ENCODE data around the gene SH3GL3.

Gene SH3GL3

DNA sequence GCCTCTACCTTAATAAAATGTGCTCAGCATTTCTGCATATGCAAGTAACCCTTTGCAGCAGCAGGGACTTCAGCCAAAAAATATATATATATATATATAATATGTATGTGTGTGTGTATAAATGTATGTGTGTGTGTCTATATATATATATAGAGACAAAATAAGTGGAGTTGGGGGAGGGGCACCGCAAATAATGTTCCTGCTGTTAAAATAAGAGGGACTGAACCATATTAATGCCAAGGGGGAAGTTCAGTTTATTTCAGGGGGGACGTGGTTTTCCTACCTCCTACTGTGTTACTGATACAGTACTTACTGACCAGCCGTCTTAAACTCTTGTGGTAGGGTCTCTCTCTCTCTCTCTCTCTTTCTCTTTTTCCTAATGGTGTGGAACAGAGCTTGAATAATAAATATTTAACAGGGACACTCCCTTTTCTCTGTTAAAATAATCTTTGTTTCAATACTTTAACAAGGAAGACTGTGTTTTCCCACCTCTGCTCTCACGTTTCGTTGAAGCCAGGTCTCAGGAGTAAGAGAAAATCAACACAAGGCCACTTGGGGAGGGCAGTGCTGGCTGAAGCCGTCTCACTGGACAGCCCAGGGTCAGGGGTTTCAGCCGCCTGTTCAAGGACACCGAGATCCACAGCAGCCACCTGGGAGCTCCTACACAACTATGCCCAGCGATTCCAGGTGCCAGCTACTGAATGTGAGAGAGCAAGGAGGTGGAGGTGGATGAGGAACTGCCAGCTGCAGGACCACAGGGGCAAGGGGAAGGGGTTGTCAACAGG lies 164.0 kb downstream of the SH3GL3 start:
- DNase-seq (ENCODE audit: low read depth in 1 of 2, low spot score in 1 of 2) = no peak

DNA sequence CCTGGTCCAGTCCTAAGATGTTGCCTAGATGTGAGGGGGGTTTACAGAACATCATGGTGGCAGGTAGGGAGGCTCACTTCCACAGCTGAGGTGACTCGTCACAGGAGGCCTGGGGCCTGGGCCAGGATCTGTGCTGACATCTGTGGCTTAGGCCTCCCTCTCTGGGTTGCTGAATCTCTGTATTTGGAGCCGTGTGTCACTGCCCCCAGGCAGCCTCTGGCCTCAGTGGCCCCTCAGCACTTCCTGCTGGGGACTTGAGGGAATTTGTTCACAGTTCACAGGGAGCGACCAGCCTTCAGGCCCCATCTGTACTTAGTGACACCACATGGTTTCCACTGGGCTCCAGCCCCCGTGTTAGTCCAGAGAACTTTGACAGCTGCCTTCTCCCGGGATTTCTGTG lies 165.1 kb downstream of the SH3GL3 start:
- no peak for DNase-seq (ENCODE audit: low read depth in 1 of 2, low spot score in 1 of 2)

DNA sequence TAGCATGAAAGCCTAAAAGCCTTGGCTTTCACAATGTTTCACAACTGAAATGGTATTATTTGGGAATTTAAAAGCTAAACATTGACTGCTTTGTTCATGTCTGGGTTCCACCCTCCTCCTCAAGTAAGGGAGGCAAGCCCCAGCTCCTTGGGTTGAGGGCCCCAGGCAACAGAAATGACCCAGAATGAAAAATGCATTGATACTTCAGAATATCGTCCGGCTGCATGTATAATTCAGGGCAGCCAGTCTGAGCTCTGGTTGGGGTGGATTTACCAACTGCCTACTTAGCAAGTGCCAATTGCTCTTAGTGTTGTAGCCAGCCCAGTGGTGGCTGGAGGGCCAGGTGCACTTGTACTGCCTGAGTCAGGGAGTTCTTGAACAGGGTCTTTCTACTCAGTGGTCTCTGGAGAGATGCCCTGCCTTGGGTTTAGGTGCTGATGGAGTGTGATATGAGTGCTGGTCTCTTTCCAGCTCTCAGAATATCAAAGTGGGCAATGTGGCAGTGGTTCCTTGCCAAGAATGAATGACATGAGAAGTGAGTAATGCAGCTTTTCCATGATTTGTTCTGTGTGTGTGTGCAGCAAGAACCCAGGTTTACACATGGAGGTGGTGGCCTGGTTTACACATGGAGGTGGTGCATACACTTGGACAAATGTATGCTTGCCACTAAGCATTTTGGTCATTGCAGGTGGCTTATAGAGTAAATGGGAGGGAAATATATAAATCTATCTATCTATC lies 165.9 kb downstream of the SH3GL3 start:
- no peak for DNase-seq (ENCODE audit: low read depth in 1 of 2, low spot score in 1 of 2)

DNA sequence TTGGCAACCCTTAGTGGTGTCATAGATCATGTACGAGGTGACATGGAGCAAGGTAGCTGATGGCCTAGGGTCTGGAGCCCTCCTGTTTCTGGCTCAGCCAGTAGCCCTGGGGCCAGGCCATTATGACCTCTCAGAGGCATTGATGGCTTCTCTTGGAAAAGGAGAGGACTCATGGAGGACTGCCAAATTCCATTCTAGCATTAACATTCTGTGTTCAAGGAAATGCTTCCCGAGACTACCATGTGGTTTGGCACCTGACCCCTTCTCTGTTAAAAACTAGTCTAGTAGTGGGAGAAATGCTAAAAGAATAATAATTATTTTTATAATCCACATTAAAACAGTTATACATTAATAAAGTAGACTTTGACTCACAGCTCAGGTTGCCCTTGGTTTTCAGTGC lies 166.6 kb downstream of the SH3GL3 start:
- no peak for DNase-seq (ENCODE audit: low read depth in 1 of 2, low spot score in 1 of 2)

DNA sequence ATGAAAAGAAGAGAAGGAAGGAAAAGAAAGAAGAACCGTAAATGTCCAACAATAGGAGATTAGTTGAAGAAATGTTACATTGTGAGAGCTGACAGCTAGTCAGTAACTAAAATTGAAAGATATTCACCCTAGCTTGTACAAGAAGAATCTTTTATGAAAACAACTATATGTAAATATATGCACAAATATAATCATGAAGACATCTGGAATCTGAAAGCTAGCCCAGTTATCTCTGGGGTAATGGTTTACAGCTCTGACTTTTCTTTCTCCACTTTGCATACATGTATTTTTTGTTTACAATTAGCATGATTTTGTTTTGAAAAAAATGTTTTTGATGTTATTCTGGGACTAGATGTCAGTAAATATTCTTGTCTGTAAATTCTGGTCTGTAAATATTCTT lies 169.7 kb downstream of the SH3GL3 start:
- DNase-seq (ENCODE audit: low read depth in 1 of 2, low spot score in 1 of 2) = no peak

DNA sequence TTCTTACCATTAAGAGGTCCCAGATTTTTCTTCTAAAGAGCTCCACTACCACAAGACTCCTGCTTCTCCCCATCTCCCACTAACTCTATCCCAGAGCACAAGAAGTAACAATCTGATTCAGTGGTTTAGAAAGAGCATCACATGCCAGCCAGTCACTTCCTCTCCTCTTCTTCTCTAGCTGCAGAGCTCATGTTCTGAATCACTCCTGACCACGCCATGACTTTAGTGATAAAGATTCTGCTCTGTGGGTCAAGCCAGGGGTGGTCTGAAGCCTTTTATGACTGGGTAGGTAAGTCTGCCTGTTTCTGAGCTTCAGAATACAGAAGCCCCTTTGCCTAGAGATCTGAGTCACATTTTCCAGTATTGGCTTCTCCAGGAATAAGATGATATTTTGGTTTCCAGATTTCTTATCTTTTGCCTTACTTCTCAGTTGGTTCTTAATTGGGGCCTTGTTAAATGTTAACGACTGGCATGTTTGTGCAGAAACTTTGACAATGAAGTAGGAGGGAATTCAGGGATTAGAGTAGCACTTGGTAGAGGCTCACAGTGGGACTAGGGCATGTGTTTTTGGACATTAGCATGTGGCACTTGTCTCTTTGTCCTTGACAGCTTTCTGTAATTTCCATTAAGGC lies 179.1 kb downstream of the SH3GL3 start:
- DNase-seq (ENCODE audit: low read depth in 1 of 2, low spot score in 1 of 2) = no peak

DNA sequence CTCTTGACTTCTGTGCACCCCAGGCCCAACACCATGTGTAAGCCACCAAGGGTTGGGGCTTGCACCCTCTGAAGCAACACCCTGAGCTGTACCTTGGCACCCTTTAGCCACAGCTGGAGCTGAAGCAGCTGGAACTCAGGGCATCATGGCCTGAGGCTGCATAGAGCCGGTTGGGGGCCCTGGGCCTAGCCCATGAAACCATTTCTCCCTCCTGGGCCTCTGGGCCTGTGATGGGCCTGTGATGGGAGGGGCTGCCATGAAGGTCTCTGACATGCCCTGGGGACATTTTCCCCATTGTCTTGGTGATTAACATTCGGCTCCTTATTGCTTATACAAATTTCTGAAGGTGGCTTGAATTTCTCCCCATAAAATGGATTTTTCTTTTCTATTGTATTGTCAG lies 184.4 kb downstream of the SH3GL3 start:
- DNase-seq (ENCODE audit: low read depth in 1 of 2, low spot score in 1 of 2) = no peak

DNA sequence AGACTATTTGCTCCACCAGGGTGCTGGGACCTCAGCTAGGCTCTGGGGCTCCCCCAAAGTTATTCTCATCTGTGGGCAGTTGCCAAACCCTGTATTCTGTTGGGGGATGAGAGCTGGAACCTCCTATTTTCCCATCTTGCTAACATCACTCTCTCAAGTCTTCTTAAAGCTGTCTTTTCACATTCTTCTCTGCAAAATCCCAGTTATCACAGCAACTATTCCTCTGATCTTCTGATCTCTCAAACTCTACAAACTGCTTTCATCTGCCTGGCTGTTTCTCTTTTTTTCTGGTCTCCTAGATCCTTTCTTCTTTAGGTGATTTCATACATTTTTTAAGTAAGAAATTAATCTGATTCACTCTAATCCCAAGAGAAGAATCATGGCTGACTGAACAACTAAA lies 196.1 kb downstream of the SH3GL3 start:
- no peak for DNase-seq (ENCODE audit: low read depth in 1 of 2, low spot score in 1 of 2)

DNA sequence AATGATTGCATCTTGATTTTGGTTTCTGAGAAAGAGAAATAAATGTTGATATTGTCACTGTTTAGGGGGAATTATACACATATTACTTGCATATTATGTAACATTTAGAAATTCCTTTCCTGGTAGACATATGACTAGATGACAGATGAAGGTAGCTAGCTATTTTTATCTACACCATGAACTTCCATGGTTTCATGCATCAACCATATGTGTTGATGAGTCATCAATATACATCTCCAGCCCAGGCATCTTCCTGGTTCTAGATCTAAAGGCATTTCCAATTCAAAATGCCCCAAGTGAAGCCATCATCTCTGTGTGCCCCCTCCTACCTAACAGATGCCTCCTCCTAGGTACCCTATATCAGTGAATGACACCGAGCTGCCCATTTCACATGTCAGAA lies 197.3 kb downstream of the SH3GL3 start:
- DNase-seq (ENCODE audit: low read depth in 1 of 2, low spot score in 1 of 2) = no peak

DNA sequence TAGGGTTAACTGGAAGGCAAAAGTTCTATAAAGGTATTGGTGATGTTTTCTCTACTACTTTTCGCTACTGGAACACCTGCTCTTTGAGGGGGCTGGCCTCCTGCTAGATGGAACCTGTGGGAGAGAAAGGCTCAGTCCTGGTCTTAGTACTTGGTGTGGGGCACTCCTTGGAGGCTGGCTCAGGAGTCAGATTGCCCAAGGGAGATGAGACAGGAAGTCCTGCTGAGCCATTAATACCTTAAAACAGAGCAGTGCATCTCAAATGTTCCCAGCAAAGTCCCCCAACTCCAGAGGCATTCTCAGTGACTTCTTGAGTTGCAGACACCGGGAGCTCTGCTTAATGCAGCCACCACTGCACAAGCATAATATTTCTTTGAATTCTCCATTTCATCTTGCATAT lies 203.7 kb downstream of the SH3GL3 start:
- DNase-seq (ENCODE audit: low read depth in 1 of 2, low spot score in 1 of 2) = no peak

DNA sequence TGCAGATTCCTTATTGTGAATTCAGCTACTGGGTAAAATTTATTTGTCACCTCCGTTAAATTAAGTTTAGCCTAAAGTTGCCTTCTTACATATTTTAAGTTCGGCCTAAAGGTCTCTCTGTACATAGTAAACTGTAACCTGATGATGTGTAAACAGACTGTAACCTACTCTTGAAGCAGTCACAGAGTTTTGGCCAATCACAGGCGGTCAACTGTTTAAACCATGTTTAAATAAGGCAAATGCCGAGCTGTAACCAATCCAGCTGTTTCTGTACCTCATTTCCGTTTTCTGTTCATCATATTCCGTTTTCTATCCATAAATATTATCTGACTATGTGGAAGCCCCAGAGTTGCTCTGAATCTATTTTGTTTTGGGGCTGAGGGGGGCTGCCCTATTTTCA lies 204.4 kb downstream of the SH3GL3 start:
- DNase-seq (ENCODE audit: low read depth in 1 of 2, low spot score in 1 of 2) = no peak

DNA sequence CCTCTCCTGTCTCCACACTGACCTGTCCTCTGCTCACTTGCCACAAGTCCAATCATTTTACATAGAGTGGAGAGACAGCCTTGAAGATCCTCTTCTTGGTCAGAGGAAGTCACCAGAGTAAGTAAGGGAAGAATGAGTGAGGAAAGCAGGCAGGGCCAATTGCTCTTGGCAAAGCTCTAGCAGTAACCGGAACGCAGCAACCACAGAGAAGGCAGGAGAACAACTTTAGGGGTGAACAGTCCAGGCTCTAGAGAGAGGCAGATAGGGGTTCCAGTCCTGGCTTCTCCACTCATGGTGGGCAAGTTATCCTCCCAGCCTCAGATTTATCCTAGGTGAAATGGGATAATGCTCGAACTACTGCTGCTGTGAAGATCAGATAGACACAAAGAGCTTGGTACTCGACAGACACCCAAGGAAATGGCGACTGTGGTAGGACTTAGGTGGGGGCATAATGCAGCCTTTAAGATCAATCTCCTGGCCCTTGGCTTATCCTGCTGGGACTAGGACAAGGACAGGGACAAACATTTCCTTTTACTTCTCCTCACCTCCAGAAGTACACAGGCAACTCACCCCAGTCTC lies 205.6 kb downstream of the SH3GL3 start:
- DNase-seq (ENCODE audit: low read depth in 1 of 2, low spot score in 1 of 2) = no peak

DNA sequence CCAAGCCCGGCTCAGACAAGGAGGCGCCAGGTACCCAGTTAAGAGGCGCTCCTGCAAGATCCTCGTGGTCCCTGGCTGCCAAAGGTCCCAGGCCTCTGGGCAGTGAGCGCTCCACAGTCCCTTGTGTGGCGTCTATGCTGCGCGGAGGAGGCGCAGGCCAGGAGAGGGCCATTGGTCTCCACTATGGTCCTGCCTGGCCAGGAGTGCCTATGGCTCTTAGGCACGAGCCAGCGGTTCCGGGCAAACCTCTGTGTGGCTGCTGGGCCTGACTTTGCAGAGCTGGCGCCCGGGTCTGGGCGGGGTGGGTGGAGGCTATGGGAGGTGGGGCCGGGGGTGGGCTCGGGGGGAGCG lies 206.1 kb downstream of the SH3GL3 start:
- no peak for DNase-seq (ENCODE audit: low read depth in 1 of 2, low spot score in 1 of 2)

DNA sequence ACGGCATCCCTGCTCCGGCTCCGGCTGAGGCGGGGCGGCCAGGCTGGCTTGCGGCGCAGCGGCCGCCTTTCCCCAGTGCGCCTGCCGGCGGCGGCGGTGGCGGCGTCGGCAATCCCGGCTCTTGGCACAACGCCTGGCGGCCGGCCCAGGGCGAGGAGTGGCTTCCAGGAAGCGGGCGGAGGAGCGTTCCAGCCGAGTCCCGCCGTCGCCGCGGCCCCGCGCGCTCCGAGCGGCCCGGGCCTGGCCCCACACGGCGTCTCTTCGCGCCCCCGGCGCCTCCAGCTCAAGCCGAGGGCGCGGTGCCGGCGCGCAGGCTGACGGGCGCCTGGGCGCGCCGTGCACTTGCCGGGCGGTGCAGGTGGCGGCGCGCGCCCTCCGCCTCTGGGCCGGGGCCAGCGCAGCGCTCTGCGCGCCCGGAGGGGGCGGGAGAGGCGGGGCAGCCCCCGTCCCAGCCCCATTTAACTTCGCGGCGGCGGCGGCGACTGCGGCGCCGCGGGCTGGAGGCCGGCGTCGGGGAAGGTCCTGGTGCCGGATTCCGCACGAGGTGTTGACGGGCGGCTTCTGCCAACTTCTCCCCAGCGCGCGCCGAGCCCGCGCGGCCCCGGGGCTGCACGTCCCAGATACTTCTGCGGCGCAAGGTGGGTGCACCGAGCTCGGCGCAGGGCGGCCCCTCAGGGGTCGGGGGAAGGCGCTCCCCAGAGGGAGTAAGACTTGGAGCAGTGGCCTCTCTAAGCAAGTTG lies 206.7 kb downstream of the SH3GL3 start, which contains the start of gene ADAMTSL3:
TSS of gene ADAMTSL3 (plus strand) at position 485 of the 740 bp plus-strand sequence. CDS start 1,639 bp downstream, outside the sequence.
- no peak for DNase-seq (ENCODE audit: low read depth in 1 of 2, low spot score in 1 of 2)

DNA sequence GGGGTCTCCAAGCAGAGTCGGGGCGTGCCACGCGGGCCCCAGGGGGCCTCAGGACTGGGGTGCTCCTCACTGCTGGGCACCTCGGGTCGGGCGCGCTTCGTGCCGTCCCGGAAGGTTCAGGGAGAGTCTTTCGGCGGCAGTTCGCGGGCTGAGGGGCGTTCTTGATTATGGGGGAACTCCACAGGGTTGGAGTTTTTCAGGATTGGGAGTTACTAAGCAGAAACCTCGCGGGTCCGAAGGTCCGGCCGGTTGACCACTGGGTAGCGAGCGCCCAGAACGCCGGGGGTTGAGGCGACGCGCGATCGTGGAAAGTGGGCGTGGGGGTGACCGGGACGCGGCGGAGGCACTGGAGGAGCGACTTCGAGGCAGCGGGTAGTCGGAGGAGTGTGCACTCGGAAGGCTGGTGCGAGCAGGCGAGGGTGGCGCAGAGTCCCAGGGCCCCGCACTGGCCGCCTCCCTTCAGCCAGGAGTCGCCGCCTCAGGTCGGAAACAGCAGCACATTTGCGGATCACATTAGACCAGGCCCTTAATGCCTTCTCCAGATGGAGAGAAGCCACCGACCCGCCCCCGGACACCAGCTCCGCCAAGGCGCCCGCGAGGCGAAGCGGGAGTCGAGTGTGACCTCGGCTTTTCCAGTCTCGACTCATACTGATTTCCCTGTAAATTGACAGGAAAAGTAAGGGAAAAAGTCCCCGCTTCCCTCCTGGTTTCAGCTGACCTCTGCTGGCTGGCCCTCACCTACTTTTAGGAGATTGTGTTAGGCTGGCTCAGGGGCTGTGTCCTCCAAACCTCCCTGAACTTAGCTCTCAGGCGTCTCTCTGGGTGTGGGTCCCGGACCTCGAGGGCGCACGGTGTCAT lies 207.5 kb downstream of the SH3GL3 start:
- DNase-seq (ENCODE audit: low read depth in 1 of 2, low spot score in 1 of 2) = no peak

DNA sequence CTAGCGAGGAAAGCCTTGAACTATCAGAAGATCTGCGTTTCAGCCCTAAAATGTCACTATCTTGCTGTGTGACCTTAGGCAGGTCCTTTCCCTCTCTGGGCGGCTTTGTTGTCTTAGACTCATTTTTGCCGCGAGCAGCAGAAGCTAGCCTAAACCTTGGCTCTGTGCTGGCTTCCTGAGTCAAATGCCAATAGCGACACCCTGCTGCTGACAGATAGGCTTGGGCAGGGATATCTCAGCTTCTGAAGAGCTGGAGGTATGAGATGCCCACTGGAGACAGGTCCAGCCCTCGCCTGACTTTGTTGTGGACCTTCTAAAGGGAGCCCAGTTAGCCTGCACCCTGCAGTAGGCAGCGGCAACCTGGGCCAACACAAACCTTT lies 208.1 kb downstream of the SH3GL3 start:
- no peak for DNase-seq (ENCODE audit: low read depth in 1 of 2, low spot score in 1 of 2)

DNA sequence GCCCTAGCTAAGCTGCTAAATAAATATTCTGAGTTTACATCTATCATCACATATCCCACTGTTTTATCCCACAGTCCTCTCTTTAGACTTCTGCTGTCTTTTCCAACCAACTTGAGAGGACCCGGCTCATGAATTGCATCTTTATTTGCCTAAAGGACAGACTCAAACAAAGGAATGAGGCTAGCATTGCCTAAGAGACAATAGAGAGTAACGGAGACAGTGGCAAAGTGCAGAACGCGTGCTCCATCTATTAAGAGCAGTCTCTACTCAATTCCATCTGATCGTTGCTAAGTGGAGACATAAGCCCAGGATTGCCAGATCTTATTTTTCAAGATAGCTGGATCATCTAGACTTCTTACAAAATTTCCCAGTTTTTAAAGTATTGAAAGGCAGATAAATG lies 209.1 kb downstream of the SH3GL3 start:
- no peak for DNase-seq (ENCODE audit: low read depth in 1 of 2, low spot score in 1 of 2)

DNA sequence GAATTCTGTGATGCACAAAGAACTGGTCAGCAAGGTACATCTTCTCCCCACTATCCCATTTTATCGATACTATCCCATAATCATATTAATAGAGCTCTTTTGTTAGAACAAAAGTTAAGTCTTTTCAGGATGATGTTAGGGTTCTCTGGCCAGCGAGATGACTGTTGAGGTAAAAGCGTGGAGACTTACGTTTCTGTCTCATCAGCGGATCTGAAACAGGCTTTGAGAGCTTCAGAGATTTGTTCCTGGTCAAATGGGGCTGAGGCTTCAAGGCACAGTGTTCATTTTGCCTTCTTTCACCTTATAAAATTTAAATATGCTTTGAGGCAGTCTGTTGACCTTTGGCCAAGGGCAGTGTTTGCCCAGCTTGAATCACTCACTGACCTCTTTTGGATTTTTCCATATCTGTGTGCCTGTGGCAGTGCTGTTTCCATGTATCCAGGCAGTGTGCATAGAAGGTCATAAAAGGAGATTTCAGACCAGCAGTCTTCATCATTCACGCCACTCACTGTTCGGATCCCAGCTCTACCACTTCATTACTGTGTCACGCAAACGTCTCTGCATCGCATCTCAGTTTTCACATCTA lies 209.9 kb downstream of the SH3GL3 start:
- DNase-seq (ENCODE audit: low read depth in 1 of 2, low spot score in 1 of 2) = no peak

DNA sequence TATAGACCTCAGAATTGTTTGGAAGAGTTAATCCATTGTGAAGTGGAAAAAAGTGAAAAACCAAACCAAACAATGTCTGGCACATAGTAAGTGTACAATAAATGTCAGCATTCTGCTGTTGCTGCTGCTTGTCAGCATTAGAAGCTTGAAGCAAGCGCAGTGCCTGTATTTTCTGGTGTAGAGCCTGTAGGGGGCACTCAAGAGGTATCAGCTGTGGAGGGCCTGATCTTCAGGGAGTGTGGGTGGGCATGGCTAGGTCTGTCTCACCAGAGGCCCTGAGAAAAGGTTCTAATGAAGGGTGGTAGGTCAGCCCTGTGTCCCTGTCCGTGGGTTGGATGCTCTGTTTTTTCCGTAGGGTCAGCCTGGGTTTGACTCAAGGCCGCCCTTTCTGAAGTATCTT lies 210.4 kb downstream of the SH3GL3 start:
- DNase-seq (ENCODE audit: low read depth in 1 of 2, low spot score in 1 of 2) = no peak

Measured in activated T-helper 1 cell treated with anti-CD3 and anti-CD28 coated beads, Interleukin-2, amount 50 U/mL, for 16 hours (primary cell).